Activated CD8-positive, alpha-beta memory T cell treated with anti-CD3 and anti-CD28 coated beads for 1 hour (primary cell): Measurements from ENCODE around the gene LZTFL1.

Source experiments
- DNase-seq, 2 donors: peaks; one replicate each; pipeline ENCODE4 v3.0.0-alpha.2; 2020; ENCODE audit warnings: low read depth in 1 of 2; ENCODE audit errors: extremely low read depth in 1 of 2

The LZTFL1 gene

DNA sequence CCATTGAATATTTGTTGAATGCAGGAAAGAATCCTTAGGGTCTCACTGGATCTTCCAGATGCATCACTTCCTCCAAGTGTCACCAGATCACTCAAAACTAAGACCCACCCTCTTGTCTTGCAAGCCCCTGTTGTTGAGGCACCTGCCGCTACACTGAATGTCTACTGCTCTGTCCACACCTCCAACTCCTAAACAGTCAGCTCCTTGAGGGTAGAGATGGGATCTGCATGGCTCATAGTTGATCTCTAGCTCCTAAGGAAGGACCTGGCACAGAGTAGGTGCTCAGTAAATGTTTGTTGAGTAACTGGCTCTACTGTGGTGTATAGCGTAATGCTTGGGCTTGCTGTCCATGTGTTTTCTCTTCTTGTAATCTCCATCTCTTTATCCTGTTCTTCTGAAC, 54.4 kb downstream of the LZTFL1 start:
- DNase-seq: no peak

DNA sequence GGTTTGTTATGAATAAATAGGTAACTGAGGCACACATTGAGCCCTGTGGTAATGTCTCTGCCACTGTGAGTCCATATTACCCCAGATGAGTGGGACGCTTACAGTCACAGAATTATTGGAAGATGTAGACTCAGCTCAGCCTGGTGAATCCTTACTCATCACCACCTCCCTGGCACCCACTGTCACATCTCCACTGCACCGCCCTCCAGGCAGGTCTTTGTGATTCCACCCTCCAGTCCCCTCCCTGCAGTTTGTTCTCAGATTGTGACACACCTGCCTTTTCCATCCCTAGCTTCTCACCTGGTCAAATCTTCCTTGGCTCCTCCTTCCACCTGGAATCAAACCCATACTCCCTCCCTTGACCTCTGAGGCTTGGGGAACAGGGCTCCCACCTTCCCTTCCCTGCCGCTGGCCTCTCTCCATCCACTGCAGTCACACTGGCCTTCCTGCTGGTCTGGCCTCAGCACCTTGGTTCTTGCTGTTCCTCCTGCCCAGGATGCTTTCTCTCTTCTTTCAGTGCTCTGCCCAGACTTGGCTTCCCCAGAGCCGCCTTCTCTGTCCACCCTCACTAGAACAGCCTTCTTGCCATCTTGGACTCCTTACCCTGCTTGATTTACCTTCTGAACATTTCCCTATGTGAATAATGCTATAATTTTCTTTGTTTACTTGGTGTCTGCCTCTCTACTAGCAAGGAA, 55.0 kb downstream of the LZTFL1 start:
- DNase-seq: no peak

- DNase-seq: no peak
Observed at GRCh38 chr3:45785605-45786150, 56.2 kb downstream of the LZTFL1 start.

DNA sequence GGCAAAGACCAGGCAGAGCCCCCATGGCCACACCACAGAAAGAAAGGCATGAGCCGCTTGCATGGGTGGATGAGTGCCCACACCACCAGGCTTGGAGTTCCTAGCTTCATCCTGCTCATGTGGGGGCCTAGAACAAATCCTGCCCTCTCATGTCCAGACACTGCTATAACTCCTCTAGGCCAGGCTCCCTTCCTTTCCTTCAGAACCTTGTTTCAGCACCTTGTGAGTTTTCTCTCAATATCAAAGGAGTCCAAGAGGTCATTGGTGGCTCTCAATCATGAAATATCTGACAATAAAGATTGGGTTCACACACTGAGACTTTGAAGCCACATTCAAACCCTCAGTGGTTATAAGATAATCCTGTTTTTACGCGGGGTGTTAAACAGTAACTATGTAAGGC, 58.3 kb downstream of the LZTFL1 start:
- DNase-seq: no peak

DNA sequence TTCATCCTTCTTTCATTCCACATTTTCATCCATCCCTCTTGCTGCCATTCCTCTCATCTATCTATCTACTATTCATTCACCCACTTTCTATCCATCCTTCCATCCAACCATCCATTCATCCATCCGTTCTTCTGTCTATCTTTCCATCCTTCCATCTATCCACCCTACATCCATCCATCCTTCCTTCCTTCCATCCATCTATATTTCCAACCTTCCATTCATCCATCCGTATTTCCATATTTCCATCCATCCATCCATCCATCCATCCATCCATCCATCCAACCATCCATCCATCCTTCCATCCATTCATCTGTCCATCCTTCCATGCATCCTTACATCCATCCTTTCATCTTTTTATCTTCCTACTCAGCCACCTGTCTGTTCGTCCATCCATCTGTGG, 59.5 kb downstream of the LZTFL1 start:
- DNase-seq: no peak

DNA sequence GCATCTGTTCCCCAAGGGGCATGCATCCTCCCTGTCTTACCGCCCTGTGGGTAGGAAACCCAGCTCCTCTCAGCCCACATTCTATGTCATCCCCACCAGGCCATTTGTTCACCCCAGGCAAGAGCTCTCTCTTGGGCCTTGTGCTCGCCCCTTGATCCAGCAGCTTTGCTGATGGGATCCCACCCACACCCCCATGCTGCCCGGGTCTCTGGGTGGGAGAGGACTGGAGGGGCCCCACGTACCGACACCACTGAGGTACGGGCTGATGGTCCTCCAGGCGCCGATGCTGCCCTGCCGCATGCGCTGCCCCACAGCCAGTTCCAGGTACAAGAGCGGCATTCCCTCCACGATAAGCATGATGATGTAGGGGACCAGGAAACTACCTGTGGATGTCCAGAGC, 60.1 kb downstream of the LZTFL1 start:
- DNase-seq: no peak

GRCh38 chr3:45781271-45781670, 60.6 kb downstream of the LZTFL1 start:
- DNase-seq: no peak

GRCh38 chr3:45779746-45780735, 61.9 kb downstream of the LZTFL1 start:
- no peak for DNase-seq

DNA sequence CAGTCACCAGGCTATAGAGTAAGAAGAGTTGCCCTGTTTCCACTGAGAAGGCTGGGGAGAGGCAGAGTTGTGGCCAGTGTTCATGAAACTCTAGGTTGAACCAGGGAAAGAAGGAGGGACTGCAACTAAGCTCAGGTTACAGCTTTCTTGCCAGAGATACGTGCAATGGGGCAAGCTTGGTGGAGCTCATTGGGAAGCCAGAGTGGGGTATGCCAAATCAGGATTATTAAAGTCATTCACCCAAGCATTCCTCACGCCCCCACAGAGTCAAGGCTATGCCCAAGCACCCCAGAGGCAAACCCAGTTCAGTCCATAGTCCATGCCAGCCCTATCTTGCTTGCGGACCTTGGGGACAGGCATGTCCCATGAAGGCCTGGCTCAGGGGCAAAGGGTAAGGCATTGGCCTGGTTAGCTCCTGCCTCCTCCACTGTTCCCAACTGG, 63.1 kb downstream of the LZTFL1 start:
- no peak for DNase-seq

GRCh38 chr3:45777746-45778386, 64.1 kb downstream of the LZTFL1 start:
- DNase-seq: no peak

GRCh38 chr3:45777111-45777745, 64.7 kb downstream of the LZTFL1 start:
- no peak for DNase-seq

DNA sequence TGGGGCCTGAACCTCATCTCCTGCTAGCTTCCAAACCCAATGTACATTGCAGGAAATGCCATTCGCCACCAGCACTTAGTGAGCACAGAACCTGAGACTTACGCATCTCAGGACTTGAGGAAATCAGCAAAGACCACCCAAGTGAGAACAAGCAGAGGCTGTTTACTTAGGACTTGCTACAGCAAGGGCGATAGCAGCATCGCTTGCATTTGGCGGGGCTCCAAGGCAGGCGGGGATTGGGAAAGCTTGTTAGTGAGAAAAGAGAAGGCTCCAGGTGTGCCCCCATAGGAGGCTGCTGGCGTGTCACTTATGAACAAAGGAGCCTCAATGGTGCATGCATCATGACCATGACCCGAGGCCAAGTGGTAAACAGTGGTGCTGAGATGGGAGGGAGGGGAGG, 65.3 kb downstream of the LZTFL1 start:
- DNase-seq: no peak

- no peak for DNase-seq
Observed at GRCh38 chr3:45776301-45776595, 65.7 kb downstream of the LZTFL1 start.

DNA sequence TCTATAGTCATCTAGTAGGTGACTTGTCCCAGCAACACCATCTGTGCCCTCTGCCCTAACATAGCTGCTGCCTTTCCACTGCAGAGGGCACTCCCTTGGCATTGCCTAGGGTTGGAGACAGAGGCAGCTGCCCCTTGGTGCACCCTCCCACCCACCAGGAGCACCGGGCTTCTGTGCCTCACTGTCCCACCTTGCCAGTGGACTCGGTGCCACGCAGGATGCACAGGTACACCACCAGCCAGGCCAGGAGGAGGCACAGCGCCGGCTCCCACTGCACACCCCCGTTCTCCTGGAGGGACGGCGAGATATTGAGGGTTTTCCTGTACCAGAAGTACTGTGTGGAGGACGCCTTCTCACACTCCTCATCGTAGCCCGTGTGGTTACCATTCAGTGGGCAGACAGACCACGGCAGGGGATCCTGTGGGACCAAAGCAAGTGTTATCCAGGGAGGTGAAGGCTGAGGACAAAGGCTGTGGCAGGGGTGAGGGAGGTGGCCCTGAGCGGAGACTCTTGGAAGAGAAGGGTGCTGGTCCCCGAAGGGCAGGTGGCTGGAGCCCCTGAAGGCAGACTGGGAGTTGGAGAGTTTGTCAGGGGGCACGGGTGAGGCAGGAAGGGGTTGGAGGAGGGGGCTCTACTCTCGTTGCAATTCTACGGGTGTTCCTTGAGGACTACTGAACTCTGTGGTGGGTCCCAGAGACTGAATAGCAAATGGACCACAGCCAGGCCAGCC, 66.2 kb downstream of the LZTFL1 start:
- no peak for DNase-seq

GRCh38 chr3:45774581-45775521, 67.1 kb downstream of the LZTFL1 start:
- no peak for DNase-seq

DNA sequence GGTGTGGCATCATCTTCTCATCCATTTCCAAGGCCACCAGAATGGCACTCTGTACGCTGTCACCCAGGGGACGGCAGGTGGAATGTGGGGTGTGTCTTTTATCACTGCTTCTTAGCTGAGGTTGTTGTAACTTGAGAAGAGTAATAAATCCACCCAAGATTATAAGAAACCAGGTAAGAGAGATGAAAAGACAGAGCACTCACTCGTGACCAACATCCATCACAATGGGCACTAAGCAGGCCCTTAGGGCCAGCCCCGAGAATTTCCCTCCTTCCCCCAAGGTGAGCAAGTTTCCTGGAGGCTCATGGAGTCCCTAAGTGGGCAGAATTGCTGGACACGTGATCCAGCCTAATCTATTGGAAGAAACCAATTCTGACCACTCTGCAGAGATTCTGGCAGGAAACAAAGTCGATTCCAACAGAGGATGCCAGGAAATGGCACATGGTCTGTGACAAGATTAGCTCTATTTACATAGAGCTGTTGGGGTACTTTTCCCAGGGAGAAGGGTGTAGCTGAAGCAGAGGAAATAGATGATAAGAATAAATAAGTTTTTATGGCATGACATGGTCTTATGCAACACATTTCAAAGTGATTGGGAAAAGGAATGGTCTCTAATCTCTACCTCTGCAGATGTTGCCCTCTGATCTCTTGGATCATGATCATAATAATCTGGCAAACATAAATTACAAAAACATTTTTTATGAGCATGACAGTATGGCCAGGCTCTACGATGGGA, 68.0 kb downstream of the LZTFL1 start:
- DNase-seq: no peak
